H1 (cell line): ENCODE data around the gene RAB3A. TPM values are rescaled to one million over a fixed set of nuclear protein-coding genes. Genes with fewer than 3 reads are reported as not detected.
A peak's percentile ranks its signal among the peaks of the same experiment; 100 is the strongest.

Experiments
- BACH1 ChIP-seq: IDR thresholded peaks from 2 replicates; pipeline ENCODE4 v1.6.1; 2012; ENCODE audit warnings: low read length, improper control_type of control experiment
- CHD7 ChIP-seq: fragments of 300-600 bp; sonication (generic); IDR thresholded peaks from 2 replicates; pipeline ENCODE4 v1.7.1; 2012; ENCODE audit warnings: low read length, moderate library complexity, mild to moderate bottlenecking, inconsistent platforms; ENCODE audit not compliant: insufficient replicate concordance
- EGR1 ChIP-seq: IDR thresholded peaks from 2 replicates; pipeline ENCODE4 v1.6.1; 2011; ENCODE audit warnings: low read depth, low read length, borderline replicate concordance
- EZH2 ChIP-seq: fragments of 200-600 bp; sonication (generic); IDR thresholded peaks from 2 replicates; pipeline ENCODE4 v1.7.1; 2012; ENCODE audit warnings: low read depth, mild to moderate bottlenecking, moderate library complexity, low read length, inconsistent platforms; ENCODE audit not compliant: severe bottlenecking
- KDM4A ChIP-seq: IDR thresholded peaks from one replicate; pipeline ENCODE4 v1.7.1; 2012; ENCODE audit warnings: low read depth, mild to moderate bottlenecking, moderate library complexity, low read length, inconsistent platforms; ENCODE audit not compliant: severe bottlenecking
- KDM5A ChIP-seq: fragments of 200-600 bp; IDR thresholded peaks from 2 replicates; pipeline ENCODE4 v1.7.1; 2012; ENCODE audit warnings: mild to moderate bottlenecking, low read length, inconsistent platforms, mixed read lengths
- MAFK ChIP-seq: IDR thresholded peaks from 2 replicates; pipeline ENCODE4 v1.6.1; 2012; ENCODE audit warnings: low read depth, mild to moderate bottlenecking, improper control_type of control experiment, low read length
- POLR2A ChIP-seq, 2 experiments: IDR thresholded peaks; 1 replicate in 1 of 2; 2 replicates in 1 of 2; pipeline ENCODE4 v1.6.1; 2011; ENCODE audit warnings: low read depth in 2 of 2, low read length in 2 of 2, mild to moderate bottlenecking in 2 of 2; ENCODE audit errors: control extremely low read depth in 1 of 2
- POU5F1 ChIP-seq: IDR thresholded peaks from 2 replicates; pipeline ENCODE4 v1.6.1; 2011; ENCODE audit warnings: low read depth, mild to moderate bottlenecking, low read length, moderate library complexity
- polyA plus RNA-seq, 7 experiments: library from polyadenylated mRNA; depleted of rRNA in 3 of 7; stranded (reverse) in 5 of 7; unstranded in 2 of 7; fragments of >200 nt in 5 of 7; fragments of 200-250 nt in 2 of 7; gene quantifications; 1 replicate in 5 of 7; 2 replicates in 1 of 7; 4 replicates in 1 of 7; pipeline versions ENCODE4 v1.2.1 to v1.2.3, GENCODE V29; 2011 to 2013; ENCODE audit warnings: missing spikeins in 2 of 7, mixed read lengths in 2 of 7
- total RNA-seq: library from RNA; stranded (reverse); fragmentation: NEBNext Ultra II Directional; extraction: Animal tissue kit (Norgen Biotek cat#: 25700); gene quantifications from 2 replicates; pipeline ENCODE4 v1.2.1, GENCODE V29; 2021
- TF ChIP-seq, protein P1 (sequence below): IDR thresholded peaks from 2 replicates; pipeline ENCODE4 v1.6.1; 2012; ENCODE audit warnings: low read length, inconsistent platforms

RAB3A gene
- total and polyA plus RNA-seq, 2 of the 8 experiments (the other 6 are each of a cell fraction or from before 2014, with no cell fraction given), result 13.6 to 14.2 TPM

- TF ChIP-seq CHD7 (peak; percentile 48), KDM5A (no peak), EZH2 (no peak), POU5F1 (no peak), EGR1 (no peak), POLR2A (IDR thresholded peaks at IDR 0.05; ENCODE audit: control extremely low read depth in 1 of 2, low read depth in 2 of 2, low read length in 2 of 2) (no peak), KDM4A (peak; percentile 1), BACH1 (no peak), MAFK (no peak)
- TF ChIP-seq, protein P1, sequence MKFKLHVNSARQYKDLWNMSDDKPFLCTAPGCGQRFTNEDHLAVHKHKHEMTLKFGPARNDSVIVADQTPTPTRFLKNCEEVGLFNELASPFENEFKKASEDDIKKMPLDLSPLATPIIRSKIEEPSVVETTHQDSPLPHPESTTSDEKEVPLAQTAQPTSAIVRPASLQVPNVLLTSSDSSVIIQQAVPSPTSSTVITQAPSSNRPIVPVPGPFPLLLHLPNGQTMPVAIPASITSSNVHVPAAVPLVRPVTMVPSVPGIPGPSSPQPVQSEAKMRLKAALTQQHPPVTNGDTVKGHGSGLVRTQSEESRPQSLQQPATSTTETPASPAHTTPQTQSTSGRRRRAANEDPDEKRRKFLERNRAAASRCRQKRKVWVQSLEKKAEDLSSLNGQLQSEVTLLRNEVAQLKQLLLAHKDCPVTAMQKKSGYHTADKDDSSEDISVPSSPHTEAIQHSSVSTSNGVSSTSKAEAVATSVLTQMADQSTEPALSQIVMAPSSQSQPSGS, result no peak
These were observed 29.5 kb upstream of the RAB3A start (continued) for GRCh38 chr19:18233224-18233825.
